NCI-H2227 (cell line): ENCODE measurements around the gene TENM3.
"Not testable (repeated sequence)": the region's sequence is repeated elsewhere in the genome, so short reads cannot be mapped to it uniquely, and the experiment has no call there.

ENCODE experiments used
- DNase-seq: peaks from one replicate; lab custom pipeline; 2025; ENCODE audit not compliant: unreplicated experiment; lab: John Stamatoyannopoulos, UW

The TENM3 gene

DNA sequence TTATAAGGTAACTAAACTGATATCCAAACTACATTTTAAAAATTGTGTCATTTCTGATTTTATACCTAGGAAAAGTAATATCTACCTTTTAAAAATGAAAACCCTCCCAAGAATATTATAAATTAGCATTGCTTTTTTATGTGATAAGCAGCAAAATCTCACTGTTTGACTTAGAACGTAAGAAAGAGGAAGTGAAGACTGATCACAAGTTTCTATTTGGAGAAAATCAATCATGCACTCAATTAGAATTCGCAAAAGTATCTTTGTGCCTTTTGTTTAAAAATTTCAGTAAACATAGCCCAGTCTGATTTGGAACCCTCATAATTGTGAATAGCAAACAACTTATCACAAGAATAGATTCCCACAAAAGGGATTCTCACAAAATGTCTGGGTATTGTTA is 142.7 kb downstream of the TENM3 start:
- DNase-seq: no peak

DNA sequence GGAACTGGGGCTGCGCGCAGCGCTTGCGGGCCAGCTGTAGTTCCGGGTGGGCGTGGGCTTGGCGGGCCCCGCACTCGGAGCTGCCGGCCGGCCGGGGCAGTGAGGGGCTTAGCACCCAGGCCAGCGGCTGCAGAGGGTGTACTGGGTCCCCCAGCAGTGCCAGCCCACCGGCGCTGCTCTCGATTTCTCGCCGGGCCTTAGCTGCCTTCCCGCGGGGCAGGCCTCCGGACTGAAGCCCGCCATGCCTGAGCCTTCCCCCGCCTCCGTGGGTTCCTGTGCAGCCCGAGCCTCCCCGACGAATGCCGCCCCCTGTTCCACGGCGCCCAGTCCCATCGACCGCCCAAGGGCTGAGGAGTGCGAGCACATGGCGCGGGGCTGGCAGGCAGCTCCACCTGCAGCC is 143.4 kb downstream of the TENM3 start:
- not testable (repeated sequence) for DNase-seq

DNA sequence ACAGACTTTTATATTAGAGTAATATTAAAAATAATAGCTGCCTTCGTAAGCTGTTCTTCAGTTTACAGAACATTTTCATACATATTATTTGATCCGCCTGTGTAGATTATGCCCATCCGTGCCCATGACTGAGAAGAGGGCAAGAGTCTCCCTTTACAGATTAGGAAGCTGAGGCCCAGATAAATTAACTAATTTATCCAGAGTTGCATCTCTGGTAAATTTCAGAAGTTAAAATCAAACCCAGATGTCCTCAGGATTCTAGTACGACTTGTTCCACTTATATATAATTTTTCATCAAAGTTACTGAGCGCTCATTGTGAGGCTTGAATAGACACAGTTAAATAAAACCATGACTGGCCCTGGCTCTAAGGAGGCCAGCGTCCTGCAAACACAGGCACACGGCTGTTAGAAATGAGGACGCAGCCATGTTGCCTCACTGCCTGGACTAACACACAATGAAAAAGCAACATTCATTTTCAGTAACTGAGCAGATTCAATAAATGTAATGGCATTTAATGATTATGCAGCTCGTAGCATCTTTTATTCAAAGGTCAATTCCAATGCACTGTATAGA is 148.0 kb downstream of the TENM3 start:
- no peak for DNase-seq

DNA sequence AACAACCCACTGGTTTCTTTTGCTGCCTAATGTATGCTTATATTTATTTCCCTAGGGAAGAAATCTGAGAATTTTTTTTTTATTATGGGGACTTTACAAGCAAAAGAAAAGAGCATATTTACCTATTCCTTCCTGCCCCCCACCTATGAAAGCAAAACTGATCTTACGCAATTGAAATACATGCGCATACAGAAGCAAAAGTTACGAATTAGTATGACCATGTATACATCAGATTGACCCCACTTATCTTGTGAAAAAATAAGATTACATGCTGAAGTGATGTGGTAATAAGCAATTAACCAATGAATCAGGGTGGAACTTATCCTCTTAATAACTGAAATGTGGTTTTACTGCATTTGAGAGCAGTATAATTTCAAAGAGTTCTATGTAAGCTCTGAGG is 151.0 kb downstream of the TENM3 start:
- no peak for DNase-seq

DNA sequence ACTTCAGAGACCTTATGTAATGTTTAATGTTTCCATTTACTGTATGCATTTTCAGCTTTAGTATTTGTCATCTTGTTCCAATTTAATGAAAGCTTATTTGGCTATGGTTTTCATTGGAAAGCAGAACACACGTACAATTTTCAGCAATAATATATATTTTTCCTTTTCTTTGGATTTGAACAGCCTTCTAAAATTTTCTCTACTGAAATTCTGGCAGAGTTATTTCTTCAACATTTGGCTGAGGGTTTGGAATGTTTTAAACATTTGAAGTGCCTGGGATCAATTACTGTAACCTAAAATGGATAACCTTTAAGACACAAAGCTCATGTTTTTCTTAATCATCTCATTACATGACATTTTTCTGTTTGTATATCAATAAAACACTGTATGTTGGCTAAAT is 156.9 kb downstream of the TENM3 start:
- DNase-seq: no peak

DNA sequence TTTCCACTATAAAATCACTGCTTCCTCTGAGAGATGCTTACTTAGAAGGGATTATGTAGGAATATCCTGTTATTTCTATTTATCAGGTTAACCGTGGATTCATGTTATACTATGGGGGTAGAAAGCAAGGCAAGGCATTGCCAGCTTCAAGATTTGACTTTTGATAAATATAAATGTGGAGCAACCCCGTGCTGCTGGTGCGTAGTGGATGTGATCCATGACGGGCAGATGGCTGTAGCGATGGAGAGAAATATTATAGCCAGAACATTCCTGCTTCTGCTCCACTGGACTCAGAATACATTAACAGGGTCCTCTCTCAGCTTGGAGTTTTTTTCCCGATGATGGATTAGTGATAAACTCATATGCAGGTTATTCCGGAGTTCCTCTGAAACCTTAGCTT is 157.6 kb downstream of the TENM3 start:
- DNase-seq: no peak

DNA sequence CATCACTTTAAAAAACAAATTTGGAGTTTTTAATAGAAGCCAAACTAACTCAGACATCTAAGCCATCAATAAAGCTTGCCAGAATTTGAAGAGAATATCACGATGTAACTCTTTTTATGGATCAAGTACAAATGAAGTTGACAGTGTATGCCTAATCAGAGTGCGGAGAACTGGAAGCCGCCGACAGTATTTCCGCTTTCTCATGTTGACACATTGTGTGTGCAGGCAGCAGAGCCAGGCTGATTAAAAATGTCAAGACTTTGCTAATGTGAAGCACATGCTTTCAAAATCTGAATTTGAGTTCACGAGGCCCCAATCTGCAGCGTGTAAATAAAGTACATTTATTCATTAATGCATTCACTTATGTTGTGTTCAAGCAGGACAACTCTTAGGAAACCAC is 161.2 kb downstream of the TENM3 start:
- no peak for DNase-seq

DNA sequence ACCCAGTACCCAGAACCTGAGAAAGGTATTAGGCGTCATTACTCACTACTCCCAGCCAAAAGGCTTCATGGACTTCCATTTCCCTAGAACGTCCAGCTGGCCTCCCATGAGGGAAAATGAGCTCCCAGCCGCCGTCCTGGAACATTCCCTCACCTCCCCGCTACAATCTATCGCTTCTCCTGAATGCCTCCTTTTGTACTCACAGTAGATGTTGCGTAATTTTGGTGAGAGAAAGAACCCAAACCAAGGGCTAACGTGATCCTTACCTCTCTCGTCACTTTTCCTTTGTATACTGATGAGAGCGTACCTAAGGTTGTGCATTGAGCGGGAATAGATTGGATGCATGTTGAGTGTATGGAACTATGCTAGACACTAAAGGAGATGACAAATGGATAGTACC is 161.9 kb downstream of the TENM3 start:
- no peak for DNase-seq

DNA sequence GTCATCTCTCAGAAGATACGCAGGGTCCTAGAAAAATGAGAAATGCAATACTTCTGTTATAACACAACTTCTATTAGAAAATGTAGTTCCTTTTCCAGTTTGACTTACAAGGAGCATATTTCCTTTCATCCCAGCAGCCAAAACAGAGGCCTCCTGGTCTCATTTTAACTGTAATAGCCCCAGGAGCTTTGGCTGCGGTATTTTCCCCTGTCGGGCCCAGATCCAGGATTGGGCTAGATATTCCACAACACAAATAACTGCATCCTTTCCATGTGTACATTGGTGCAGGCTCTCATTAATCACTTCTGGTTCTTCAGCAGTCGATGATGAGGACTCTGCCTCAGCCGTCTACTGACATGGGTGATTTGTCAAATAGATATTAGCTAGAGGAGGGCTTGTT is 166.1 kb downstream of the TENM3 start:
- no peak for DNase-seq

DNA sequence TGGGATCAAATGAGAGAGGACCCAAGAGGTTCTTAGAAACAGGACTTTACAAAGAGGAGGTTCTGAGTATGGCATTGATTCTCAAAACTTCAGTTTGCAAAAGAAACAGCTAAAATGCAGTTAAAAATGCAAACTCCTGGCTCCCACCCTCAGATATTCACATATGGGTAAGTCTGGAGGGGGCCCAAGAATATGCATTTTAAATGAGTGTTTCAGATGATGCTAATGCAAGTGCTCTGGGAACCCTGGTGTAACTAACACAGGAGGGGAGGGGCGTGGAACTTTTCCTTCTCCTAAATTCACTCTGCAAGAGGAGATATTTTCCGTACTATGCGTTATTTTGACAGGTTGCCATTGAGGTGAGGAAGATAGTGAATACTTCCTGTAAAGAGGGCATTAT is 168.2 kb downstream of the TENM3 start:
- DNase-seq: no peak

DNA sequence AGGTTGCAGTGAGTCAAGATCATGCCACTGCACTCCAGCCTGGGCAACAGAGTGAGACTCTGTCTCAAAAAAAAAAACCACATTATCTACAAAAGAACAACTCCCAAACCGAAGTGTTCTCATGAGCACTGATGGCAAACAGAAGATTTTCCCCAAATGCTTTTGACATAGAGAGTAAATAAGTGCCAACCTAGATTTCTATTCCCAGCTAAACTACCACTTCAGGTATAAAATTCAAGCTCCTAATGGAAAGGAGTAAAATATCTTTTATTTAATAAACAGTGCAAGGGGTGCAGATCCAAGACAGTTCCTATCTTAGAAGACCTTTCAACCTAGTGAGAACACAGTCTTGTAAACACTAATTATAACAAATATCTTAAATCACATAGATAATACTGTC is 170.3 kb downstream of the TENM3 start:
- DNase-seq: no peak

DNA sequence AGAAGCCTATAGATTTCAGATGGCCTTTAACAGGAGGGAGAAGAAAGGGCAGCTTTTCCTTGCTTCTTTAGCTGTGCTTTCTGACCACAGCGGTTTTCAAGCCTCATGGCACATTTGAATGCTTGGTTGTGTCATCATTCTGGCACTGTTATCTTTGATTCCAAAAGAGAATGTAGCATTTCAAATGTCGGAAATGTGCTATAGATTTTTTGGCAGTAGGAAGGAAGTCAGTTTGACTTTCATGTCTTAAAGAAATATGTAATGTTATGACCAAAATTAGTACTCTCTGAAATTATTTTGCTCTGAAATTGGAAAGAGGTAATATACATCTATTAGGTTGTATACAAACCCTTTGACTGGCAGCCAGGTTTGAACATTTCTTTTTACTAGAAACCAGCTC is 171.9 kb downstream of the TENM3 start:
- no peak for DNase-seq

DNA sequence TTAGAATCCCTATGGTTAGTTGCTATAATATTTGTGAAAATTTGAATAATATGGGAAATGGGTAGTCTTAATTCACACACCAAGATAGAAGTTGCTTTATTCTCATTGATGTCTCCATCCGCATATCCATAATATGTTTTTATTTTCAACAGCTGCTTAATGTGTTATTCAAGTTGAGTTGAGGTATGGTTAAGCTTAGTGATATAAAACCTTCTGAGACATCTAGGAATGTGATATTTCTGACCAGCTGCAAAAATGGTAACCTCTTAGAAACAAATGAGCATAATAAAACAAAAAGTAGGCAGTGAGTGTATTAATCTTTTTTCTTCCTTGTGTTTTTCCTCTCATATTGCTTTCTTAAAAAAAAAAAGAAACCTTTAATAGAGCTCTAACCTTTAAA is 172.9 kb downstream of the TENM3 start:
- no peak for DNase-seq

DNA sequence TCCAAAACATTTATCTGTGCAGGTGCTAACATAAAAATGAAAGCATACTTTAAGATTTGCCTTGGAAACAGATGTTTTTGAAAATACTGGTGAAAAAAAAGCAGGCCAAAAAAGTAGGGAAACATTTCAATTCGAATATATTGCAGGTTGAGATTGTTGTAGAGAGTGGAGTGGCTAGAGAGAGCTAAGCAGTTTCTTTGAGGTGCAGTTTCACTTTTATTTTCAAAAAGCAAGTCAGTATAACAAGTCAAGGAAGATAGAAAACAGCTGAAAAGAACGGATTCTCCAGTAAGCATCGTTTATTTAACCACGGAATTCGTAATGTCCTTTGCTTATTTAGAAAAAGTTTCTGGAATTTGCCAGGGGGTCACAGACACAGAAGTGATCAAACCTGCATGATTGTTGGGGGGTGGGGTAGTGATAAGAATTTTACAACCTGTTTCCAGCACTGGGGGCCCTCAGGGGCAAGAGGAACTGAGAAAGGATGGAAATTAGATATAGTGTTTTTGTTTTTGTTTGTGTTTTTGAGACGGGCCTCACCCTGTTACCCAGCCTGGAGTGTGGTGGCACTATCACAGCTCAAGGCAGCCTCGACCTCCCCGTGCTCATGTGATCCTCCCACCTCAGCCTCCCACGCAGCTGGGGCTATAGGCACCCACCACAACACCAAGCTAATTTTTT is 175.0 kb downstream of the TENM3 start:
- DNase-seq: no peak

DNA sequence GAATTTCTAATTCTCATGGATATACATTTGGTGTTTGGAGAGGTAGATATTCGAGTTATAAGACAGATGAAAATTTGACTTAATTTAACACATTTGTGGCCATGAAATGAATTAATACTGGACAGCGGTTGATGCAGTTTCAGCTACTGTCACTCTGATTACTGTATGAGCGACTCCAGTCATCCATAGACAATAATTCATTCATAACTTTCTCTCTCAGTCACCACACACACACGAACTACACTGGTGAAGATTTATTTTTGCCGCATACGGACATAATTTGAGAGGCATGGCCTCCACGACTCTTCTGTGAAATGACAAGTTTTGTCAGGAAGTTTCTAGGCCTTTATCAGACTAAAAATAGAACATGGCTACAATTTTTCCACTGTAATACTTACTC is 177.0 kb downstream of the TENM3 start:
- no peak for DNase-seq

DNA sequence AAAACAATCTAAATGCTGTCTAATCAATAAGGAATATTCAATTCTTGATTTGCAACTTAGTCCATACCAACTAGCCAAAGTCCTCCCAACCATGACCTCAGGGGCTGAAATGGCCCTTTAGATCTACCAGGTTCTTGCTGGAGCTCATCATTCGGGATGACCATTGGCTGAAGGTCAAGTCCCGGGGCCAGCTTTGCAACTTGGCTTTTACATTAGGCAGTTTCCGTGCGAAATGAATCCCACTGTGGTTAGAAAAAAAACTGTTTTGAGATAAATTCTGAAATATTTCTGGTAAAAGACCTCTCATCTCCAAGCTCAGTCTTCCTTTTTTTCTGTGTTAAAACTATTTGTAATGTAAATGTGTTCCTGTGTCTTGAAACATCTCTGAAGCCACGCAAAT is 178.6 kb downstream of the TENM3 start:
- no peak for DNase-seq

DNA sequence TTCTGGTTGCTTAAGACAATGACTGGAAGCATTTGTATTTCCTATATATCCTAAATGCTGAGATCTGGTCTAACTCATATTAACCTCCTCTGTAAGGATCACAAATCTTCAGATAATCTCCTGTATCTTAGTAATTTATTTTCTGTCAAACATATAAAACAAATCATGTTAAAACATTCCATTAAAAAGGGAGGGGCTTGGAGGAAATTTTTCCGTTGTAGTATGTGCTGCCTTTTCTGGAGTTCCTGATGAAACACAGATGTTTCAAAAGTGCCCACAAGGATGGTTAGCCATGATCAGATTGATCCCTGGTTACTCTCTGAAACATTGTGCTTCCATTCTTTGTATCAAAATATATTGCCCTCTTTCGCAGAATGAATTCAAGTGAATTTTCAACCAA is 182.1 kb downstream of the TENM3 start:
- no peak for DNase-seq

DNA sequence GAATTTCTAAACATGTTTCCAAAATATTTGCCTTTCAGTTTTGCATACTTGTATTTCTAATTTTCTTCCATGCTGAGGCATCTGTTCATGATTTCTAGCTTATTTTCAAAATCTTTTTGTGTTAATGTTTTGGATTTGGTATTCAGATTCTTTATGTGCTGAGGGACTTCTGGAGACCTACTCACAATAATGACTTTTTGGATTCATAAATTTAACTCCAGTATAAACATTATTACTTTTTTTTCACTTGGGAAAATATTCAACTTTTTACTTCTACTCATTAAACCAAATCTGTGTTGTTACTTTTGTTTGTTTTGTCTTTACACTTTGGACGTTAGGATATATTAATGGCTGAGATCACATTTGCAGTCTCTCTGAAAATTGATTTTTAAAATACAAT is 183.7 kb downstream of the TENM3 start:
- DNase-seq: no peak

DNA sequence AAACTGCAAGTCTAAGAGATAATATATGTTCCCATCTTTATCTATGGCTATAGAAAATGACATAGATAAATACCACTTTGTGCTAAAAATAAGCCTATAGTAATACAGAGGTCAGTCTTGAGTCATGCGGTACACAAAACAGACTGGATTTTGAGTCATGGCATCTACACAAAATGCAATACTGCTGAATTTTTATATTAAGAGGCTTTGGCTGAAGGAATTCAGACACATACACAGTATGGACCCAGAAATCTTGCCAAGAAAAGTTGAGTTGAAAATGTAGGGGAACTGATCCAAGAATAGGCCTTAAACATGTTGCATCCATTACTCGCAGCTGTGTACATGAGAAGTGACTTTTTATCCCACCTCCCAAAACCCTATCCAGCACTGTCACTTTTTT is 184.4 kb downstream of the TENM3 start:
- no peak for DNase-seq

DNA sequence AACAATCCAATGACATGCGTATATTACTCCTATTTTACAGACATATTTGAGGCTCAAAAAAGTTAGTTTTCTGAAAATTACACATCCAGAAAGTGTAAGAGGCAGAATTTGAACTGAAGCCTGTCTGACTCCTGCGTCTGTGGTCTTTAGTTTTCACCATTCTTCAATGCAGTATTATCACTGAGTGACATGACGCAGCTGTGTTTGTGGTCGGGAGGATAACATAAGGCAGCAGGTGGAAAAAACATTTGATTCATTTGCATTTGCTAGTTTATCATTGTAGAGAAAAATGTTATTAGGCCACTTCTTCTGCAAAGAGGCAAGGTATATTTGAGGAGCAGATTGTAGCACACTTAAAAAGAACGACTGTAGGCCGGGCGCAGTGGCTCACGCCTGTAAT is 186.7 kb downstream of the TENM3 start:
- no peak for DNase-seq

DNA sequence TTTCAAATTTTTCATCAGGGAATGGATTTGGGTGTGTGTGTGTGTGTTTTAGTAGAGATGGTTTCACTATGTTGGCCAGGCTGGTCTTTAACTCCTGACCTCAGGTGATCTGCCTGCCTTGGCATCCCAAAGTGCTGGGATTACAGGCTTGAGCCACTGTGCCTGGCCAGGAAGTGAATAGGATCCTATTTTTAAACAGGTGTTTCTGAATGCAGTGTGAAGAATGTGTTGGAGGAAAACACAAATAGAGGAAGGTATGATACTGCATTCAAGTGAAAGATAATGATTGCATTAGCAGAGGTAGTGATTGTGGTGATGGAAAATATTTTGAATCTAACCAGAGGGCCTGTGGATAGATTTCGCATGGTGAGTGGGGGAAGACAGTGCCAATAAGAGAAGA is 189.6 kb downstream of the TENM3 start:
- DNase-seq: no peak

DNA sequence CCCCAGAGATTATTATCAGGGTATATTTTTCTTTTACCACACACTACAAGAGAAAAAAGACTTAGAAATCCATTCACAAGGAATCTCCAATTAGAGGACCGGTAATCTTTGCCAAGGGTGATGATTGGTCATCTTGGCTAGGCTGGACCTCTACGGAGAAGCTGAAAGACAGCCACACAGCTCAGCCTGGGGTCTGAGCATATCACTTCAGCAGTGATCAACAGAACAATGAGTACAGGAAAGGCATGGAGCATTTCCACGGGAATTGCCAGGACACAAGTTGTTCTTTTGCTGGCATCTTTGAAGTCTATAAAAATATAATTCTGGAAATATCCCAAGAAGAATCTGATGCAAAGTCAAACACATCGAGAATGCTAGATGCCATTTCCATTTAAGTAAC is 191.5 kb downstream of the TENM3 start:
- no peak for DNase-seq

DNA sequence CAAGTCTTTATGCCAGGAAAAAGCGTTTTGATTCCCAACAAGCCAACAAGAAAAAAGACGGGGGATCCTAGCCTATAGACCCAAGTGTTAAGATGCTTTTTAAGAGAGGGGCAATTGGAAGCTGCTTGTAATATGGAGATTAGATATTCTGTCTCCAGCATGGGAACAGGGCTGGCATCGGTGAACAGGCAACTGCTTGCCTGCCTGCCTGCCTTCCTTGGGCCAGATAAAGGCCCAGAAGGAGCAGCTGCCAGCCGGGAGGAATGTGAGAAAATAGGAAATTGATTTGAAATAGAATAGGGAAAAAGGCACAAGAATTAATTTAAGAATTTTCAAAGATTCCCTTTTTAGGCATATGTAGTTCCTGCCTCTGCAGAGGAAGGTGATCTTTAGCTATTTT is 192.2 kb downstream of the TENM3 start:
- DNase-seq: no peak
